Uterus (tissue), 4 donors: ENCODE measurements around the gene NR1I3. TPM values are rescaled to one million over a fixed set of nuclear protein-coding genes. Genes with fewer than 3 reads are reported as not detected.

Experiments used
- DNase-seq, 2 donors: peaks; one replicate each; pipeline ENCODE4 v3.0.0-alpha.2; 2019 to 2020
- H3K27ac ChIP-seq, 2 donors: fragments of 200-600 bp; sonication (generic); 1 replicate in 1 of 2; 2 replicates in 1 of 2; pipeline ENCODE4 v1.5.1; 2016 to 2018
- H3K27me3 ChIP-seq, 2 donors: fragments of 200-600 bp; sonication (generic); one replicate each; pipeline ENCODE4 v1.5.1; 2018 to 2019; ENCODE audit warnings: control low read depth in 1 of 2
- H3K36me3 ChIP-seq, 2 donors: fragments of 200-600 bp; sonication (generic); one replicate each; pipeline ENCODE4 v1.5.1; 2019; ENCODE audit warnings: control low read depth in 1 of 2
- H3K4me1 ChIP-seq, 2 donors: fragments of 200-600 bp; sonication (generic); one replicate each; pipeline ENCODE4 v1.5.1; 2018 to 2019; ENCODE audit warnings: control low read depth in 1 of 2
- H3K4me3 ChIP-seq, 2 donors: fragments of 200-600 bp; sonication (generic); 1 replicate in 1 of 2; 2 replicates in 1 of 2; pipeline ENCODE4 v1.5.1; 2018 to 2019; ENCODE audit warnings: mild to moderate bottlenecking in 1 of 2
- H3K9me3 ChIP-seq, 2 donors: fragments of 200-600 bp; sonication (generic); one replicate each; pipeline ENCODE4 v1.5.1; 2019; ENCODE audit warnings: control low read depth in 1 of 2
- CTCF ChIP-seq, 4 experiments: fragments of 200-600 bp in 2 of 4; fragments of 450-650 bp in 2 of 4; sonication (generic) in 2 of 4; IDR thresholded peaks; one replicate each; pipeline ENCODE4 v1.5.1; 2016 to 2019; ENCODE audit warnings: antibody characterized with exemption in 4 of 4, mild to moderate bottlenecking in 2 of 4, moderate library complexity in 1 of 4
- POLR2A ChIP-seq, 2 donors: fragments of 450-650 bp; IDR thresholded peaks; one replicate each; pipeline ENCODE4 v1.6.1; 2016; ENCODE audit warnings: antibody characterized with exemption in 2 of 2, mild to moderate bottlenecking in 1 of 2, moderate library complexity in 1 of 2
- intact Hi-C: fragments of 100-400 bp; cut with DNase I; formaldehyde crosslinking; loops from one replicate; pipeline ENCODE4 v1.15.1; 2023; ENCODE audit warnings: low total_unique reads
- total RNA-seq, 4 donors: library from RNA; depleted of rRNA in 3 of 4; stranded (reverse); fragments of >200 nt in 3 of 4; gene quantifications; one replicate each; pipeline versions ENCODE4 v1.1.0 to v1.2.4, GENCODE V29; 2014 to 2023
- donor health status: DM: yes; HTN: yes; CAD: no.

Gene NR1I3
- not detected for total RNA-seq

- intact Hi-C loops, result no loop called here
- TF ChIP-seq POLR2A (IDR thresholded peaks at IDR 0.05) (no peak), CTCF (IDR thresholded peaks at IDR 0.05) (no peak)
- no peak for DNase-seq
- H3K4me3 ChIP-seq, result no peak within 1 kb of the TSS
- no peaks in the 10 kb centered on the region for H3K9me3 ChIP-seq
- no peaks in the 10 kb centered on the region for H3K36me3 ChIP-seq
- no peak within 1 kb of the TSS for H3K27ac ChIP-seq
- H3K4me1 ChIP-seq, result no peaks in the 10 kb centered on the region
- H3K27me3 ChIP-seq, result no peaks in the 10 kb centered on the region
Observed at GRCh38 chr1:161238039-161238473, at the start of gene NR1I3. NR1I3 (minus strand) TSS chr1:161238203; CDS start chr1:161236565, 1,638 bp downstream.

- TF ChIP-seq POLR2A (IDR thresholded peaks at IDR 0.05) (no peak), CTCF (IDR thresholded peaks at IDR 0.05) (no peak)
- Histone ChIP-seq H3K27me3 (no peaks in the 10 kb centered on the region), H3K36me3 (no peaks in the 10 kb centered on the region), H3K4me1 (no peaks in the 10 kb centered on the region), H3K9me3 (no peaks in the 10 kb centered on the region), H3K27ac (no peak overlapping the region), H3K4me3 (no peak overlapping the region)
- intact Hi-C loops, result no loop called here
- no peak for DNase-seq
Observed at GRCh38 chr1:161287482-161288054, 49.6 kb upstream of the NR1I3 start.

- Histone ChIP-seq H3K9me3 (no peaks in the 10 kb centered on the region), H3K27me3 (no peaks in the 10 kb centered on the region), H3K36me3 (no peaks in the 10 kb centered on the region), H3K4me1 (no peaks in the 10 kb centered on the region), H3K4me3 (no peak overlapping the region), H3K27ac (no peak overlapping the region)
- intact Hi-C loops, result no loop called here
- DNase-seq, result no peak
- TF ChIP-seq POLR2A (IDR thresholded peaks at IDR 0.05) (no peak), CTCF (IDR thresholded peaks at IDR 0.05) (no peak)
Observed at GRCh38 chr1:161285521-161285920, 47.5 kb upstream of the NR1I3 start.

GRCh38 chr1:161285113-161285512, 47.1 kb upstream of the NR1I3 start:
- intact Hi-C loops, result no loop called here
- Histone ChIP-seq H3K4me1 (no peaks in the 10 kb centered on the region), H3K36me3 (no peaks in the 10 kb centered on the region), H3K9me3 (no peaks in the 10 kb centered on the region), H3K4me3 (no peak overlapping the region), H3K27me3 (no peaks in the 10 kb centered on the region), H3K27ac (no peak overlapping the region)
- DNase-seq, result no peak
- no peak for TF ChIP-seq CTCF (IDR thresholded peaks at IDR 0.05)

- Histone ChIP-seq H3K4me1 (no peaks in the 10 kb centered on the region), H3K4me3 (no peak overlapping the region), H3K27ac (no peak overlapping the region), H3K36me3 (no peaks in the 10 kb centered on the region), H3K27me3 (no peaks in the 10 kb centered on the region), H3K9me3 (no peaks in the 10 kb centered on the region)
- no peak for TF ChIP-seq CTCF (IDR thresholded peaks at IDR 0.05)
- no peak for TF ChIP-seq POLR2A (IDR thresholded peaks at IDR 0.05)
- intact Hi-C loops, result no loop called here
- no peak for DNase-seq
Observed at GRCh38 chr1:161282991-161283390, 45.0 kb upstream of the NR1I3 start.
